KOPT-K1 (cell line): ENCODE data around the gene CXCL16.
"Not testable (repeated sequence)": the region's sequence is repeated elsewhere in the genome, so short reads cannot be mapped to it uniquely, and the experiment has no call there.

Experiments
- H3K27ac ChIP-seq: fragments of 200-600 bp; sonication (generic); 2 replicates; pipeline ENCODE4 v1.5.1; 2016; ENCODE audit warnings: antibody characterized with exemption, mild to moderate bottlenecking, low read depth, low read length; ENCODE audit not compliant: poor library complexity, severe bottlenecking
- H3K36me3 ChIP-seq: fragments of 200-600 bp; sonication (generic); 2 replicates; pipeline ENCODE4 v1.5.1; 2017; ENCODE audit warnings: antibody characterized with exemption, mild to moderate bottlenecking, low read length, moderate library complexity; ENCODE audit not compliant: insufficient read depth
- H3K9me3 ChIP-seq: fragments of 200-600 bp; sonication (generic); 2 replicates; pipeline ENCODE4 v1.5.1; 2017; ENCODE audit warnings: antibody characterized with exemption, low read length, mild to moderate bottlenecking; ENCODE audit not compliant: insufficient read depth, poor library complexity, severe bottlenecking

The CXCL16 gene

GRCh38 chr17:4719146-4719545 lies 20.6 kb downstream of the CXCL16 start:
- Histone ChIP-seq H3K27ac (no peak overlapping the region), H3K36me3 (peaks cover 64% of the 10 kb centered on the region)

DNA sequence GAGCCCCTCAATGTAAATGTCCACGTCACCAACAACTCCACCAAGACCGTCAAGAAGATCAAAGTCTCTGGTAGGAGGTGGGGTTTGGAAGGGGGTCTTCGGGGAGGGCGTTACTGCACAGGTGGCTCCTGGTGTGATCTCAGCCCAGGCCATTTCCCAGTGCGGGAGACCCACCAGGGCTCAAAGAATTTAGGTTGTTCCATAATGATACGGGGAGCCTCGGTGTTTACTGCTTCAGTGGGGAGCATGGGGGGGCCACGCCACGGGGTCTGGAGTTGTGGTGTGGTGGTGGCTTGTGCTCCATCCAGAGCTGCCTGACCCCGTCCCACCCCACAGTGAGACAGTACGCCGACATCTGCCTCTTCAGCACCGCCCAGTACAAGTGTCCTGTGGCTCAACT lies 21.5 kb downstream of the CXCL16 start:
- Histone ChIP-seq H3K27ac (no peak overlapping the region), H3K36me3 (peaks cover 64% of the 10 kb centered on the region), H3K9me3 (no peaks in the 10 kb centered on the region)

More at GRCh38 chr17:4719146-4719545, 20.6 kb downstream of the CXCL16 start:
- no peaks in the 10 kb centered on the region for H3K9me3 ChIP-seq

GRCh38 chr17:4717791-4718190 lies 21.9 kb downstream of the CXCL16 start:
- H3K9me3 ChIP-seq = no peaks in the 10 kb centered on the region
- no peak overlapping the region for H3K27ac ChIP-seq
- peaks cover 64% of the 10 kb centered on the region for H3K36me3 ChIP-seq

DNA sequence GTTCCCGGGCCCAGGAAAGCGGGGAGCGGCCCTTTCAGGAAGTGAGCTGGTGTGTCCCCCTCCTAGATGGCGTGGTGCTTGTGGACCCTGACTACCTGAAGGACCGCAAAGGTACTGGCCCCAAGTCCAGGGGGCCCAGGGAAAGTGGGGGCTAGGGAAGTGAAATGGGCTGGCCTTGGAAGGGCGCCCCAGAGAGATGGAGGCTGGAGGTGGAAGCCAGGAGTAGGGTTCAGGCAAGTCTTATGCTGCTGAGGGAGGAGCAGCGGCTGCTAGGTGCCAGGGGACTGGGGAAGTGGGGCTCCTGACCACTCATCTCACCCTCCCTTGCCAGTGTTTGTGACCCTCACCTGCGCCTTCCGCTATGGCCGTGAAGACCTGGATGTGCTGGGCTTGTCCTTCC lies 23.6 kb downstream of the CXCL16 start:
- Histone ChIP-seq H3K9me3 (no peaks in the 10 kb centered on the region), H3K27ac (peak overlapping the region; percentile 80), H3K36me3 (peaks cover 56% of the 10 kb centered on the region)

DNA sequence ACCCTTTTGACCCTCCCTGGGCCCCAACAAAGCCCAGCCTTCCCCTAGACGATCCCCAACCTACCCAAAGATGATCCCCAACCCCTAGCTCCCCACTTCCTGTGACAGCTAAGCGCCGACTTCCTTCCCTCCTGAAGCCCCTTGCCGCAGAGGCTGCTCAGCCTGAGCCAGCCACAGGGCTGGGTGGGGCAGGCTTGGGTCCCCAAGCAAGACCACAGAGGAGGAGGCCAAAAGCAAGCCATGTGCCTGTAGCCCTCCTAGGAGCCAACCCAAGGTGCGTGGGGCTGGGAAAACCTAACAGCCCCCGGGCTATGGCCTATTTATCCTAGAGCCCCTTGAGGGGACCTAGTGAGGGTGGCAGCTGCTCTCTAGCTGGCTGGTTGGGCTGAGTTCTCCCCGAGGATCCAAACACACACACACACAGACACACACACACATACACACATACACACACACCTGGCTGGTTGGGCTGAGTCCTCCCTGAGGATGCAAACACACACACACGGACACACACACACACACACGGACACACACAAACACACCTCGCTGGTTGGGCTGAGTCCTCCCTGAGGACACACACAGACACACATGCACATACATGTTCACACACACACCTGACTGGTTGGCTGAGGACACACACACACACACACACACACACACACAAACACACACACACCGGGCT lies 24.5 kb downstream of the CXCL16 start:
- H3K36me3 ChIP-seq = peaks cover 48% of the 10 kb centered on the region
- peak overlapping the region; percentile 80 for H3K27ac ChIP-seq

GRCh38 chr17:4714340-4715062 lies 25.2 kb downstream of the CXCL16 start:
- H3K9me3 ChIP-seq = not testable (repeated sequence)
- Histone ChIP-seq H3K27ac (peak overlapping the region; percentile 80), H3K36me3 (peaks cover 41% of the 10 kb centered on the region)

More for the DNA sequence above, 24.5 kb downstream of the CXCL16 start:
- H3K9me3 ChIP-seq = no peaks in the 10 kb centered on the region

DNA sequence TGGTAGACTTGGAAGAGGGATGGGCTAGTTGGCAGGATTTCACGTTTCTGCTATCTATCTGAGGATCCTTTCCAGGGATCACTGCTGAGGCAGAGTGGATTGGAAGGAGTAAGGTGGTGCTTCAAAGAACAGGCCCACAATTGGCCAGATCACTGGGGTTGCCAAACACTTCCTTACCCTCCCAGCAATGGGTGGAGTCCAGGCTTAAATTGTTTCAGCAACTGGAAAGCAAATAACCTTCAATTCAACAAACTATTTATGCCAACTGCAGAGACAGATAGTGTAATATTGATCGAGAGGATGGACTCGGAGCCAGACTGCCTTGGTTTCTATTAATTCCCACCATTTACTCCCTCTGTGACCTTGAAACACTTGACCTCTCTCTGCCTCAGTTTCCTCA lies 27.2 kb downstream of the CXCL16 start:
- peaks cover 21% of the 10 kb centered on the region for H3K36me3 ChIP-seq
- H3K27ac ChIP-seq = no peak overlapping the region
- H3K9me3 ChIP-seq = no peaks in the 10 kb centered on the region

- H3K36me3 ChIP-seq = peaks cover 13% of the 10 kb centered on the region
- no peaks in the 10 kb centered on the region for H3K9me3 ChIP-seq
- H3K27ac ChIP-seq = peak overlapping the region; percentile 75
These were observed 28.0 kb downstream of the CXCL16 start for GRCh38 chr17:4711661-4712181.

GRCh38 chr17:4710693-4711634 lies 28.8 kb downstream of the CXCL16 start:
- Histone ChIP-seq H3K36me3 (peaks cover 5% of the 10 kb centered on the region), H3K9me3 (no peaks in the 10 kb centered on the region), H3K27ac (peak overlapping the region; percentile 75)

GRCh38 chr17:4709794-4710692 lies 29.7 kb downstream of the CXCL16 start, which contains the start of gene ARRB2:
Gene ARRB2, plus strand, starts transcription at chr17:4710632. Its CDS starts 90 bp downstream, at chr17:4710722.
- no peaks in the 10 kb centered on the region for H3K9me3 ChIP-seq
- no peaks in the 10 kb centered on the region for H3K36me3 ChIP-seq
- peak within 1 kb of the TSS; percentile 75 for H3K27ac ChIP-seq

DNA sequence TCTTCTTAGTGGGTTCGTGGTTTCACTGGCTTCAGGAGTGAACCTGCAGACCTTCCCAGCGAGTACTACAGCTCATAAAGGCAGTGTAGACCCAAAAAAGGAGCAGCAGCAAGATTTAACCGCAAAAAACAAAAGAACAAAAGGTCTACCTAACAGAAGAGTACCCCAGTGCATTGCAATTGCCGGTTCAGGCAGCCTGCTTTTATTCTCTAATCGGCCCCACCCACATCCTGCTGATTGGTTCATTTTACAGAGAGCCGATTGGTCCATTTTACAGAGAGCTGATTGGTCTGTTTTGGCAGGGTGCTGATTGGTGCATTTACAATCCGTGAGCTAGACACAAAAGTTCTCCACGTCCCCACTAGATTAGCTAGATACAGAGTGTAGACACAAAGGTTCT lies 31.3 kb downstream of the CXCL16 start:
- Histone ChIP-seq H3K9me3 (no peaks in the 10 kb centered on the region), H3K27ac (peak overlapping the region; percentile 26), H3K36me3 (no peaks in the 10 kb centered on the region)

DNA sequence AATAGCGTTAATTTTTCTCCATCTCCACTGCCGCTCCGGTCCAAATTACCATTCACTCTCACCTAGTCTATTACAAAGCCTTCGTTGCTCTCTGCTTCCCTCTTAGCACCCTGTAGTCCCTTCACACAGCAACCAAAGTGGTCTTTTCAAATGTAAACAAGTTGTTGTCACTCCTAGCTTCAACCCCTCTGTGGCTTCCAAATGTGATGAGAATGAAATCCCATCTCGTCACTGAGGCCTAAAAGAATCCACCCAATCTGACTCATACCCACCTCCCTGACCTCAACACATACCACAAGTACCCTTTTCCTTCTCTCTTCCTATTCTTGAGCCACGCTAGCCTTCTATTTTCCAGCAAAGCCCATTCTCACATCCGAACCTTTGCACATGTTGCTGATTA lies 33.6 kb downstream of the CXCL16 start:
- Histone ChIP-seq H3K9me3 (no peaks in the 10 kb centered on the region), H3K36me3 (peaks cover 7% of the 10 kb centered on the region), H3K27ac (no peak overlapping the region)

GRCh38 chr17:4704991-4705390 lies 34.7 kb downstream of the CXCL16 start:
- Histone ChIP-seq H3K36me3 (peaks cover 17% of the 10 kb centered on the region), H3K27ac (peak overlapping the region; percentile 76), H3K9me3 (no peaks in the 10 kb centered on the region)

- peaks cover 18% of the 10 kb centered on the region for H3K36me3 ChIP-seq
- H3K27ac ChIP-seq = peak overlapping the region; percentile 76
- H3K9me3 ChIP-seq = not testable (repeated sequence)
These were observed 35.2 kb downstream of the CXCL16 start for GRCh38 chr17:4704574-4704907.
